Hepatic stellate cell (primary cell): ENCODE measurements around the gene TRAPPC12.
"Not testable (repeated sequence)": the region's sequence is repeated elsewhere in the genome, so short reads cannot be mapped to it uniquely, and the experiment has no call there.

Experiments
- DNase-seq: peaks from one replicate; pipeline ENCODE4 v3.0.0; 2011; ENCODE audit warnings: low spot score

Gene TRAPPC12

GRCh38 chr2:3487432-3487831 lies 107.9 kb downstream of the TRAPPC12 start:
- no peak for DNase-seq

DNA sequence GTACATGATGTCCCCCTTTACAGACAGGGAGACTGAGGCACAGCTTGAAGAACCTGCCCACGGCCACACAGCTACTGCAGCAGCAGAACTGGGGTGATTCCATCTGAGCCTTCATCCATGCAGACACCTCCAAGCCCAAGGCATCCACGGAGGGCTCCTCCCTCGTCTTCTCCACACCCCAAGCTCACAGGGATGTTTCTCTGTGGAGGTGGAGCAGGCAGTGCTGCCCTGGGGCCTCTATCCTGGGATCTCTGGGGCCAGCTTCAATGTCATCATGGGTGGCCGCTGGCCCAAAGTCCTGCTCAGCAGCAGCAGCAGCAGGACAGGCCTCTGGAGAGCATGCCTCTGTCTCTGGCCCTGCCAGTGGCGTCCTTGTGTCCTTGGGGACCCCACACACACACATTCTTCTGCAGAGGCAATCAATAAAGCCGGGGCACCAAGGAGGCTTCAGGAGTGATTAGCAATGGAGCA lies 108.6 kb downstream of the TRAPPC12 start:
- no peak for DNase-seq

DNA sequence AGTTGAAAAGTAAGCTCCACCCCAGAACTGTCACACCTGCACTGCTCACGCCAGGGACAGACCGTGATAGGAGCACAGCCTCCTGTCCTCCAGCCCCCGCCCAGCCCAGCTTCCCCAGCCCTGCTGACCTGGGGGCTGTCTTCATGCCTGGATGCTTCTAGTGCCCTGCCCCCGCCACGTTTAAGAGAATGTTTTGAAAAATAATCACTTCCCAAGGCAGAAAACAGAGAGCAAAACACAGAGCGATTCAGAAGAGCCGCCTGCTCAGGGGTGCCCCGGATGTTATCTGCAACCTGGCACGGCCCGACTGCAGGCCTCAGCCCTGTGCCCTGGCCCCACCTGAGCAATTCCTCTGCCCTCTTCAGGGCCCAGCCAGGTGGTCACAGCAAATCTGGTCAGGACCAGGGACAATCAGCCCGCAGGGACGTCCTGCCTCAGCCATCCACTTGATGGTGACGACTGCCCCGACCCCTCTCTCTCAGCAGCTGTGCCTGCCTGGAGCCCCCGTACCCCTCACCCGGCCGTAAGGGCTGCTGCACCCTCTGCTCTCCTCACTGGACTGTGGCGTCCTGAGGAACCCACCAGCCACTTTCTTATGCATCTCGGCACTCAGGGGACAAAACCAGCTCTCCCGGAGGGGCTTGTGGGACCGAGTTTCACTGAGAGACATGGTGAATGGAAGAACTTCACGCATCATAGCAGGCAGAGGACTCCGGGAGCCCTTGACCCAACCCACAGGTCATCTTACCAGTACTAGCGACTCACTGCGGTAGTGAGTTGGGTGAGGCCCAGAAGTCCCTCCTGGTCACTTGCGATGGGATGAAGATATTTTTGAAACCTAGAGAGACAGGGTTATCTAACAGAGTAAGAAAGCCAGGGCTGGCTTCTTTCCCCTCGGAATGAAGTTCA lies 109.6 kb downstream of the TRAPPC12 start:
- DNase-seq = no peak

- DNase-seq = no peak
Measured at GRCh38 chr2:3489764-3490115, 110.2 kb downstream of the TRAPPC12 start.

GRCh38 chr2:3490191-3491170 lies 111.0 kb downstream of the TRAPPC12 start:
- no peak for DNase-seq

- DNase-seq = no peak
Measured at GRCh38 chr2:3491306-3491705, 111.8 kb downstream of the TRAPPC12 start.

DNA sequence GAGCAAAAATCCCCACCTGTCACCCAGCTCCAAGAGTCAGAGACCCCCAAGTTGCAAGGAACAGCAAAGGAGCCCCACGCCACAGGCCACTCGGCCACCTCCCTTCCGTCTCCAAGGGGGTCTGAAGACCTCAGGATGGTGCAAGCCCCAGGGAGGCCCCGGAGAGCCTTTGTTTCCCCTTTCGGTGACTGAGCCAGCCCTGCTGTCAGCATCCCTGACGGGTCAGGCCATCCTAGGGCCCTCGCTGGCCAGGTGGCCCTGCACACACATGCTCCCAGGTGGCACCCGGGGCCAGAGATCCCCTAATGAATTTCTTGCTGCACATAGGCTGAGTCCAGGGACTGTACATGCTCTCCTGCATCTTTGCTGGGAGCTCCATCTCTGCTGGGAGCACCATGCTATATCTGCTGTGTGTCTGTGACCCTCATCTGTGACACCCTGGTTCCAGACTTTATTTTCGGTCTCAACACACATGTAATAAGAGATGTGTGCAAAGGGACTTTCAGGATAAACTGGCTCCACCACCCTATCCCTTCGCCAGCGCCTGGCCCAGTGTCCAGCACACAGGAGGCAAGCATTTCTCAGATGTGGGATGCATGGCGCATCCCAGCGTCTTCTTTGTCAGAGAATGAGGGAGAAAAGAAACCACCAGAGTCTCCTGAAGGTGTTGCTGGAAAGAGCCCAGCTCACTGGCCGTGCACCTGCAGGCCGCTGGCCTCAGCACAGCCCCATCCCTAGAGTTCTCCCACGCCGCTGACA lies 112.4 kb downstream of the TRAPPC12 start:
- no peak for DNase-seq

GRCh38 chr2:3492475-3492787 lies 112.9 kb downstream of the TRAPPC12 start:
- not testable (repeated sequence) for DNase-seq

DNA sequence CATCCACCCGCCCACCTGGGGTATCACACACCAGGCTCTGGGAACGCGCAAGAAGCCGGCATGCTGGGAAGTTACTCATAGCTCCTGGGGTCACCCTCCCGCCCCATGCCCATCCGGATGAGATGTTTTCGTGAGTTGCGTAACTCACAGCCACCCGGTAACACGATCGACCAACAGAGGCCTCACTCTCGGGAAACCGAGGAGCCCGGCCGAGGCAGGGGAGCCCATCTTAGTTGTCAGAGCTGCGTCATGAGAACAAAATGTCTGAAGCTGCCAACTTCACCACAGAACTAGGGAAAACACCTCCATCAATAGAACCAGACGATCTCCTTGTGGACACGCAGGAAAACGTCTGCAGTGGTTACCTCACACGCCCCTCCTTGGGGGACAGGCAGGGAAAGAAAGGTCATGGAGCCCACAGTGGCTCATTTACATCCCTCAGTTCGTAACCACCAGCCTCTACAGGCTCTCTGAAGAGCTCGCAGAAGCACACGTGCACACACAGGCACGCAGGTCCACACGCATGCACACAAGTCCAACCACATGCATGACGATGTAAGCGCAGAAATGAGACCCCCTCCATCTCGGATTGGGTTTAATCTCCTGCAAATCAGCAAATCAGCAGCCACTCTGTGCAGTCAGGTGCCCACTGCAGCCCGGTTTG lies 113.6 kb downstream of the TRAPPC12 start:
- DNase-seq = peak; percentile 95

GRCh38 chr2:3493615-3494007 lies 114.1 kb downstream of the TRAPPC12 start:
- peak; percentile 83 for DNase-seq

DNA sequence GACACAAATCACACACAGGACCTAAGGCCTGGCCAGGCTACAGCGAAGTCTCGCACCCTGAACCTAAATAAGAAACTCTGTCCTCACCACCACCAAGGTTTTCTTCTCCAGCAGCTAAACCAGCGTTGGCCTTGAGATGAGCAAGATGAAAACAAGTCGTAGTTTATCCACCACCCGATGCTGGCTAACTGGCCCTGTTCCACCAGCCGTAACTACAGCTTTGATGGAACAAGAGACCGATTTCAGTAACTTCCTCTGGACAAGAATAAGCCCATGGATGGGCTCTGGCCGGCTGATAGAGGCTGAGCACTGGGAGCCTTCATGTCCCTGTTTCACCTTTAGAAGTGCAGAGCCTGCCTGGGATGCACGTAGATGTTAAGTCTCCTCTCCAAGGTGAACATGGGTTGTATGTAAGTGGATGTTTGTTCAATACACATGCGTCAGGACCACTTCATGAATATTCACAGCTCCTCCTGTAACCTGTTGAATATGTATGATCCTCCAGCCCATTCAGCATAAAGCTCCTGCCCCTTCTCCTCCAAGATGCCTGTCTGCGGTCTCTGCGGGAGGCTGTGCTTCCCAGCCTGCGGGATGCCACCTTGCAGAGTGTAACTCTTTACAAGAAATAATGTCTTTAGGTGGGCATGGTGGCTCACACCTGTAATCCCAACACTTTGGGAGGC lies 115.6 kb downstream of the TRAPPC12 start:
- no peak for DNase-seq

DNA sequence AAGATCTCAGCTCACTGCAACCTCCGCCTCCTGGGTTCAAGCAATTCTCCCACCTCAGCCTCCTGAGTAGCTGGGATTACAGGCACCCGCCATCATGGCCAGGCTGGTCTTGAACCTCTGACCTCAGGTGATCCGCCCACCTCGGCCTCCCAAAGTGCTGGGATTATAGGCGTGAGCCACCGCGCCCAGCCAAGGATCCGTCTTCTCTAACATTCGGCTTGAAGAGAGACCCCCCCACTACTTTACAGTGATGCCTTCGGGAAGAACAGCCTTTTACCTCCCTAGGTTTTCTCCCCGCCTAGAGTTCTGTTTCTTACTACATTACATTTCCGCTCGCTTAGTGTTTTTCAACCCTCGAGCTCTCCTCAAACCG lies 117.2 kb downstream of the TRAPPC12 start:
- DNase-seq = not testable (repeated sequence)

GRCh38 chr2:3498783-3499394 lies 119.4 kb downstream of the TRAPPC12 start:
- no peak for DNase-seq

- no peak for DNase-seq
Measured at GRCh38 chr2:3500326-3500899, 120.9 kb downstream of the TRAPPC12 start.

- no peak for DNase-seq
Measured at GRCh38 chr2:3503046-3503445, 123.6 kb downstream of the TRAPPC12 start.

DNA sequence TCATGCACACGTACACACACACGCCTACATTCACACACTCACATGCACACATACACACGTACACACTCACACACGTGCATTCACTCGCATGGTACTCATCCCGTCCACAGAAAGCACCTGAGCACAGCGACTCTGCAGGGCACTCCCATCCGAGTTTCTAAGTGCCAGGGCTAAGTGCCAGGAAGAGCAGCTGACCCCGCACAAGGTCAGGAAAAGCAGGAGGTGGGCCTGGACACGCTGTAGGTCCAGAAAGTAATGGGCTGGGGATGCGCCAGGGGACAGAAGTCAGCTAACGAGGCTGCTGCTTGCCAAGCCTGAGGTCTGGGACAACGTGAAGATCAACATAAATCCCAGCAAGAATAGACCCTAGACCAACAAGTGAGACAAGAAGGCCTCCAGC lies 124.0 kb downstream of the TRAPPC12 start:
- DNase-seq = no peak

DNA sequence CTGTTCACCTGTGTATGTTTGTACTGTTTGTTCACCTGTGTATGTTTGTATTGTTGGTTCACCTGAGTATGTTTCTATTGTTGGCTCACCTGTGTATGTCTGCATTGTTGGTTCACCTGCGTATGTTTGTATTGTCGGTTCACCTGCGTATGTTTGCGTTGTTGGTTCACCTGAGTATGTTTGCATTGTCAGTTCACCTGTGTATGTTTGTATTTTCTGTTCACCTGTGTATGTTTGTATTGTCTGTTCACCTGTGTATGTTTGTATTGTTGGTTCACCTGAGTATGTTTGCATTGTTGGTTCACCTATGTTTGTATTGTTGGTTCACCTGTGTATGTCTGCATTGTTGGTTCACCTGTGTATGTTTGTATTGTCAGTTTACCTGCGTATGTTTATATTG lies 125.2 kb downstream of the TRAPPC12 start:
- no peak for DNase-seq

GRCh38 chr2:3505771-3506170 lies 126.3 kb downstream of the TRAPPC12 start:
- DNase-seq = no peak

GRCh38 chr2:3512086-3512485 lies 132.6 kb downstream of the TRAPPC12 start:
- DNase-seq = no peak
